DOHH2 (cell line): ENCODE results near the gene LRP2.

ENCODE experiments used
- EZH2phosphoT487 ChIP-seq: fragments of 200-600 bp; sonication (generic); IDR thresholded peaks from 2 replicates; pipeline ENCODE4 v1.6.1; 2017; ENCODE audit warnings: borderline replicate concordance, mild to moderate bottlenecking, antibody characterized with exemption, low read length, moderate library complexity, mixed read lengths
- TF ChIP-seq, protein P1 (sequence below): fragments of 200-600 bp; sonication (generic); IDR thresholded peaks from one replicate; pipeline ENCODE4 v1.5.1; 2014; ENCODE audit warnings: antibody characterized with exemption, mild to moderate bottlenecking, low read depth, low read length; ENCODE audit not compliant: poor library complexity, severe bottlenecking

DNA sequence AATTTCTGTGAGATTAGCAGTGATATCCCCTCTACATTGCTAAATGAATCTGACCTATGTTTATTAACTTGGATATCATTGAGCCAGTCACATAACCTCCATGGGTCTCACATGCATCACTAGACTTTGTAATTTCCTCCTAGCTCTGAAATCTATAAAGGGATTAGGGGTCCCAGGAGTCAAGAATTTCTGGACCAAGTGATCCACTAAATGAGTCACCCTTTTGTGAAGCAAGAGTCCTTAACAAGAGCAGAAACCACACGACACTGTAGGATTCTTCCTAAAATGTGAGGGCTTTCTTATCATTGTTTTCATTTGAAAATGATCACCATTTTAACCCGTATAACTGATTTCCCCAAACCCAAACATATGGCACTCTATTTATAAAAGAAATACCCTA is 202.6 kb downstream of the LRP2 start:
- no peak for TF ChIP-seq EZH2phosphoT487
- TF ChIP-seq, protein P1, sequence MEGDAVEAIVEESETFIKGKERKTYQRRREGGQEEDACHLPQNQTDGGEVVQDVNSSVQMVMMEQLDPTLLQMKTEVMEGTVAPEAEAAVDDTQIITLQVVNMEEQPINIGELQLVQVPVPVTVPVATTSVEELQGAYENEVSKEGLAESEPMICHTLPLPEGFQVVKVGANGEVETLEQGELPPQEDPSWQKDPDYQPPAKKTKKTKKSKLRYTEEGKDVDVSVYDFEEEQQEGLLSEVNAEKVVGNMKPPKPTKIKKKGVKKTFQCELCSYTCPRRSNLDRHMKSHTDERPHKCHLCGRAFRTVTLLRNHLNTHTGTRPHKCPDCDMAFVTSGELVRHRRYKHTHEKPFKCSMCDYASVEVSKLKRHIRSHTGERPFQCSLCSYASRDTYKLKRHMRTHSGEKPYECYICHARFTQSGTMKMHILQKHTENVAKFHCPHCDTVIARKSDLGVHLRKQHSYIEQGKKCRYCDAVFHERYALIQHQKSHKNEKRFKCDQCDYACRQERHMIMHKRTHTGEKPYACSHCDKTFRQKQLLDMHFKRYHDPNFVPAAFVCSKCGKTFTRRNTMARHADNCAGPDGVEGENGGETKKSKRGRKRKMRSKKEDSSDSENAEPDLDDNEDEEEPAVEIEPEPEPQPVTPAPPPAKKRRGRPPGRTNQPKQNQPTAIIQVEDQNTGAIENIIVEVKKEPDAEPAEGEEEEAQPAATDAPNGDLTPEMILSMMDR, result no peak
